T-helper 2 cell treated with Interferon-gamma antibody and Interleukin-4, amounts not matched to agents 100 ng/mL and 5 ng/mL, for 36 hours (primary cell): ENCODE data around the gene LRRC4C. TPM values are rescaled to one million over a fixed set of nuclear protein-coding genes. Genes with fewer than 3 reads are reported as not detected.

Experiments
- intact Hi-C: fragments of 100-400 bp; cut with micrococcal nuclease; formaldehyde crosslinking; loops from one replicate; pipeline ENCODE4 v1.15.1; 2023
- total RNA-seq: library from RNA; stranded (reverse); gene quantifications from 2 replicates; pipeline ENCODE4 v1.2.3, GENCODE V29; 2022

The LRRC4C gene
- total RNA-seq, 1 donor from 2014 or later: not detected

- intact Hi-C loops: no loop called here
Measured at GRCh38 chr11:40722179-40722795, 737.2 kb downstream of the LRRC4C start.

- intact Hi-C loops: no loop called here
Measured at GRCh38 chr11:40716344-40717130, 742.9 kb downstream of the LRRC4C start.

- intact Hi-C loops: no loop called here
Measured at GRCh38 chr11:40713083-40713482, 746.4 kb downstream of the LRRC4C start.

- intact Hi-C loops: no loop called here
Measured at GRCh38 chr11:40701027-40701426, 758.4 kb downstream of the LRRC4C start.

GRCh38 chr11:40689823-40690222 is 769.6 kb downstream of the LRRC4C start:
- intact Hi-C loops: no loop called here

- intact Hi-C loops: no loop called here
Measured at GRCh38 chr11:40688369-40688768, 771.1 kb downstream of the LRRC4C start.

- intact Hi-C loops: no loop called here
Measured at GRCh38 chr11:40686765-40687164, 772.7 kb downstream of the LRRC4C start.

GRCh38 chr11:40683010-40683409 is 776.4 kb downstream of the LRRC4C start:
- intact Hi-C loops: no loop called here

- intact Hi-C loops: no loop called here
Measured at GRCh38 chr11:40679276-40679675, 780.2 kb downstream of the LRRC4C start.

GRCh38 chr11:40647295-40647694 is 812.2 kb downstream of the LRRC4C start:
- intact Hi-C loops: no loop called here

- intact Hi-C loops: no loop called here
Measured at GRCh38 chr11:40642284-40642683, 817.2 kb downstream of the LRRC4C start.

- intact Hi-C loops: no loop called here
Measured at GRCh38 chr11:40619654-40620053, 839.8 kb downstream of the LRRC4C start.

- intact Hi-C loops: no loop called here
Measured at GRCh38 chr11:40606800-40607199, 852.7 kb downstream of the LRRC4C start.

GRCh38 chr11:40602866-40603552 is 856.4 kb downstream of the LRRC4C start:
- intact Hi-C loops: no loop called here

GRCh38 chr11:40597546-40598113 is 861.8 kb downstream of the LRRC4C start:
- intact Hi-C loops: no loop called here

GRCh38 chr11:40573254-40573891 is 886.1 kb downstream of the LRRC4C start:
- intact Hi-C loops: no loop called here

GRCh38 chr11:40569947-40570531 is 889.4 kb downstream of the LRRC4C start:
- intact Hi-C loops: no loop called here

GRCh38 chr11:40567392-40567791 is 892.1 kb downstream of the LRRC4C start:
- intact Hi-C loops: no loop called here

- intact Hi-C loops: no loop called here
Measured at GRCh38 chr11:40544162-40544561, 915.3 kb downstream of the LRRC4C start.

- intact Hi-C loops: no loop called here
Measured at GRCh38 chr11:40542821-40543220, 916.6 kb downstream of the LRRC4C start.

- intact Hi-C loops: no loop called here
Measured at GRCh38 chr11:40537734-40538133, 921.7 kb downstream of the LRRC4C start.
